Transverse colon (tissue), 4 donors: ENCODE measurements around the gene ACP3.

Source experiments
- EP300 ChIP-seq: sonication (generic); formaldehyde crosslinking; IDR thresholded peaks from one replicate; pipeline ENCODE4 v1.6.1; 2017; ENCODE audit warnings: antibody characterized with exemption, low read depth
- POLR2A ChIP-seq: fragments of 450-650 bp; IDR thresholded peaks from one replicate; pipeline ENCODE4 v1.6.1; 2016; ENCODE audit warnings: antibody characterized with exemption, mild to moderate bottlenecking, moderate library complexity
- POLR2AphosphoS5 ChIP-seq, 3 donors: sonication (generic); formaldehyde crosslinking; IDR thresholded peaks; one replicate each; pipeline ENCODE4 v1.6.1; 2016; ENCODE audit warnings: antibody characterized with exemption in 3 of 3
- TF ChIP-seq, protein P1 (sequence below), 5 experiments: fragments of 200-600 bp in 3 of 5; fragments of 450-650 bp in 2 of 5; sonication (generic) in 3 of 5; IDR thresholded peaks; 1 replicate in 2 of 5; 2 replicates in 3 of 5; pipeline ENCODE4 v1.5.1; 2016 to 2017; ENCODE audit warnings: antibody characterized with exemption in 5 of 5, inconsistent platforms in 3 of 5, mild to moderate bottlenecking in 2 of 5, moderate library complexity in 1 of 5

DNA sequence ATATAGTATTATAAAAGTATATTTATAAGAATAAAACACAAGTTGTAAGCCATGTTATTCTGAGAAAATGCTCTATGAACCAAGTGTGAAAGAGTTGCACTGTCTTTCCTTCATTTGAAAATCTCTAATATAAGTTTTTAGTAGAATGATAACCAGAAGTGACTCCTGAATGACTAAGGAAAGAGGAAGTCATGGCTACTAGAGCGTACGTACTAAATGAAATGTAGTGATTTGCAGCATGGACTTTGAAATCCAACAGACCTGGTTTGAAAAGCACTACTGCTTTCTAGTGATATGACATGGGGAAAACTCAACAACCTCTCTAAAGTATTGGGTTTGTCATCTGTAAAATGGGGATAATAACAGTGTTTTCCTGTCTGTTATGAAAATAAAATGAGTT, 89.8 kb downstream of the ACP3 start:
- TF ChIP-seq, protein P1, sequence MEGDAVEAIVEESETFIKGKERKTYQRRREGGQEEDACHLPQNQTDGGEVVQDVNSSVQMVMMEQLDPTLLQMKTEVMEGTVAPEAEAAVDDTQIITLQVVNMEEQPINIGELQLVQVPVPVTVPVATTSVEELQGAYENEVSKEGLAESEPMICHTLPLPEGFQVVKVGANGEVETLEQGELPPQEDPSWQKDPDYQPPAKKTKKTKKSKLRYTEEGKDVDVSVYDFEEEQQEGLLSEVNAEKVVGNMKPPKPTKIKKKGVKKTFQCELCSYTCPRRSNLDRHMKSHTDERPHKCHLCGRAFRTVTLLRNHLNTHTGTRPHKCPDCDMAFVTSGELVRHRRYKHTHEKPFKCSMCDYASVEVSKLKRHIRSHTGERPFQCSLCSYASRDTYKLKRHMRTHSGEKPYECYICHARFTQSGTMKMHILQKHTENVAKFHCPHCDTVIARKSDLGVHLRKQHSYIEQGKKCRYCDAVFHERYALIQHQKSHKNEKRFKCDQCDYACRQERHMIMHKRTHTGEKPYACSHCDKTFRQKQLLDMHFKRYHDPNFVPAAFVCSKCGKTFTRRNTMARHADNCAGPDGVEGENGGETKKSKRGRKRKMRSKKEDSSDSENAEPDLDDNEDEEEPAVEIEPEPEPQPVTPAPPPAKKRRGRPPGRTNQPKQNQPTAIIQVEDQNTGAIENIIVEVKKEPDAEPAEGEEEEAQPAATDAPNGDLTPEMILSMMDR (IDR thresholded peaks at IDR 0.05) = no peak
- no peak for TF ChIP-seq POLR2AphosphoS5 (IDR thresholded peaks at IDR 0.05)
- TF ChIP-seq POLR2A = no peak
- no peak for TF ChIP-seq EP300
